HL-60 (cell line): ENCODE data around the gene HSD17B4.

Experiments
- DNase-seq, 2 experiments: peaks; one replicate each; pipeline ENCODE4 v3.0.0-alpha.2; 2010 to 2020; ENCODE audit warnings: low read depth in 1 of 2, low spot score in 1 of 2
- H3K27ac ChIP-seq: fragments of 250-450 bp; sonication (Bioruptor Pico); replicated peaks from 2 replicates; pipeline ENCODE4 v1.5.1; 2020; ENCODE audit warnings: mild to moderate bottlenecking, moderate library complexity
- H3K27me3 ChIP-seq: fragments of 250-450 bp; sonication (Bioruptor Pico); 2 replicates; pipeline ENCODE4 v1.5.1; 2021; ENCODE audit warnings: mild to moderate bottlenecking, moderate library complexity; ENCODE audit not compliant: insufficient read depth, poor library complexity, severe bottlenecking
- H3K4me3 ChIP-seq: replicated peaks from 2 replicates; pipeline ENCODE4 v1.5.1; 2011; ENCODE audit warnings: mild to moderate bottlenecking, control low read depth, low read length; ENCODE audit not compliant: insufficient read depth
- GABPA ChIP-seq: IDR thresholded peaks from 2 replicates; pipeline ENCODE4 v1.6.1; 2012; ENCODE audit warnings: low read depth
- POLR2AphosphoS5 ChIP-seq: IDR thresholded peaks from 2 replicates; pipeline ENCODE4 v1.6.1; 2012; ENCODE audit warnings: low read depth
- SPI1 ChIP-seq: IDR thresholded peaks from 2 replicates; pipeline ENCODE4 v1.6.1; 2012; ENCODE audit warnings: low read depth, mild to moderate bottlenecking, borderline replicate concordance
- TF ChIP-seq, protein P1 (sequence below): IDR thresholded peaks from one replicate; pipeline ENCODE4 v1.5.1; 2011; ENCODE audit warnings: low read length, control low read depth, inconsistent platforms; ENCODE audit not compliant: insufficient read depth
- TF ChIP-seq, protein P2 (sequence below): IDR thresholded peaks from 2 replicates; pipeline ENCODE4 v1.6.1; 2012; ENCODE audit warnings: low read depth; ENCODE audit not compliant: insufficient replicate concordance

Gene HSD17B4

DNA sequence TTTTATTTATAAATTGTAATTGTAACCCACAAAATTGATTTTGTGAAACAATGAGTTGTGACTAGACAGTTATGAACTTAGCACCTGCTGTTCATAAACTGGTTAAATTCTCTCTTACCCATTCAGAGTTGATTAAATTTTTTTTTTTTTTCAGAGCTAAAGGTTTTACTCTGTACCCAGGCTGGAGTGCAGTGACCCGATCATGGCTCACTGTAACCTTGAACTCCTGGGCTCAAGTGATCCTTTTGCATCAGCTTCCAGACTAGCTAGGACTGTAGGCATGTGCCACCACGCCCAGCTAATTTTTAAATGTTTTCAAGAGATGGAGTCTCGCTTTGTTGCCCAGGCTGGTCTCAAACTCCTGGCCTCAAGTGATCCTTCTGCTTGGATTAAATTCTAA lies 1.9 kb downstream of the HSD17B4 start:
- H3K27ac ChIP-seq: no peak overlapping the region
- DNase-seq: no peak
- H3K4me3 ChIP-seq: no peak overlapping the region
- H3K27me3 ChIP-seq: no peaks in the 10 kb centered on the region
- TF ChIP-seq SPI1: no peak

DNA sequence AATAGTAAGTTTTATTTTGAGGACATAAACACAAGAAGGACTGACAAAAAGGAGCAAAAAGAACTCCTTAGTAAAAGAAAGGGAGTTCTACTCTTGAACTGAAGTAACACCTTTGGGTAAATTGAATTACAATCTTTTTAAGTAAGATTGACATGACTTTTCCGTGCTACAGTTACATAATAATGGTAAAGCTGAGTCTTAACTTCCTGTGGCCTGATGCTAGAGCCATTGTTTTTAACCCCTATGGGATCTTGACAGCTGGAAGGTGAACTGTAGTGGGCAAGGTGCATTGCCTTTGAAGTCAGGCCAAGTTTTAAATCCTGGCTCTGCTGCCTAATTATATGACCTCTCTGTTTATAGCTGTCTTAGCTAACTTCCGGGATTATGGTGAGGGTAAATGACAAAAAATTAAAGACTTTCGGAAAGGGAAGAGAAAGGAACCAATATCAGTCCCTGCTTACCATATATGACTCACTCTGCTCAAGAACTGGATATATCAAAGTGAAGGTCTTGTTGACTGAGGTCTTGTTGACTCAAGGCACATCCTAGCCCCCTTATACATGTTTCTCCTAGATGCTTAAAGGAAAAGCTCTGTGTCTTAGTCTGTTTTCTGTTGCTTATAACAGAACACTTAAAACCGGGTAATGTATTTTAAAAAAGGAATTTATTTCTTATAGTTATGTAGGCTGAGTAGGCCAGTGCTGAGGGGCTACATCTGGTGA lies 6.8 kb downstream of the HSD17B4 start:
- no peak overlapping the region for H3K4me3 ChIP-seq
- TF ChIP-seq, protein P1, sequence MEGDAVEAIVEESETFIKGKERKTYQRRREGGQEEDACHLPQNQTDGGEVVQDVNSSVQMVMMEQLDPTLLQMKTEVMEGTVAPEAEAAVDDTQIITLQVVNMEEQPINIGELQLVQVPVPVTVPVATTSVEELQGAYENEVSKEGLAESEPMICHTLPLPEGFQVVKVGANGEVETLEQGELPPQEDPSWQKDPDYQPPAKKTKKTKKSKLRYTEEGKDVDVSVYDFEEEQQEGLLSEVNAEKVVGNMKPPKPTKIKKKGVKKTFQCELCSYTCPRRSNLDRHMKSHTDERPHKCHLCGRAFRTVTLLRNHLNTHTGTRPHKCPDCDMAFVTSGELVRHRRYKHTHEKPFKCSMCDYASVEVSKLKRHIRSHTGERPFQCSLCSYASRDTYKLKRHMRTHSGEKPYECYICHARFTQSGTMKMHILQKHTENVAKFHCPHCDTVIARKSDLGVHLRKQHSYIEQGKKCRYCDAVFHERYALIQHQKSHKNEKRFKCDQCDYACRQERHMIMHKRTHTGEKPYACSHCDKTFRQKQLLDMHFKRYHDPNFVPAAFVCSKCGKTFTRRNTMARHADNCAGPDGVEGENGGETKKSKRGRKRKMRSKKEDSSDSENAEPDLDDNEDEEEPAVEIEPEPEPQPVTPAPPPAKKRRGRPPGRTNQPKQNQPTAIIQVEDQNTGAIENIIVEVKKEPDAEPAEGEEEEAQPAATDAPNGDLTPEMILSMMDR: no peak
- no peak for TF ChIP-seq POLR2AphosphoS5
- TF ChIP-seq, protein P2, sequence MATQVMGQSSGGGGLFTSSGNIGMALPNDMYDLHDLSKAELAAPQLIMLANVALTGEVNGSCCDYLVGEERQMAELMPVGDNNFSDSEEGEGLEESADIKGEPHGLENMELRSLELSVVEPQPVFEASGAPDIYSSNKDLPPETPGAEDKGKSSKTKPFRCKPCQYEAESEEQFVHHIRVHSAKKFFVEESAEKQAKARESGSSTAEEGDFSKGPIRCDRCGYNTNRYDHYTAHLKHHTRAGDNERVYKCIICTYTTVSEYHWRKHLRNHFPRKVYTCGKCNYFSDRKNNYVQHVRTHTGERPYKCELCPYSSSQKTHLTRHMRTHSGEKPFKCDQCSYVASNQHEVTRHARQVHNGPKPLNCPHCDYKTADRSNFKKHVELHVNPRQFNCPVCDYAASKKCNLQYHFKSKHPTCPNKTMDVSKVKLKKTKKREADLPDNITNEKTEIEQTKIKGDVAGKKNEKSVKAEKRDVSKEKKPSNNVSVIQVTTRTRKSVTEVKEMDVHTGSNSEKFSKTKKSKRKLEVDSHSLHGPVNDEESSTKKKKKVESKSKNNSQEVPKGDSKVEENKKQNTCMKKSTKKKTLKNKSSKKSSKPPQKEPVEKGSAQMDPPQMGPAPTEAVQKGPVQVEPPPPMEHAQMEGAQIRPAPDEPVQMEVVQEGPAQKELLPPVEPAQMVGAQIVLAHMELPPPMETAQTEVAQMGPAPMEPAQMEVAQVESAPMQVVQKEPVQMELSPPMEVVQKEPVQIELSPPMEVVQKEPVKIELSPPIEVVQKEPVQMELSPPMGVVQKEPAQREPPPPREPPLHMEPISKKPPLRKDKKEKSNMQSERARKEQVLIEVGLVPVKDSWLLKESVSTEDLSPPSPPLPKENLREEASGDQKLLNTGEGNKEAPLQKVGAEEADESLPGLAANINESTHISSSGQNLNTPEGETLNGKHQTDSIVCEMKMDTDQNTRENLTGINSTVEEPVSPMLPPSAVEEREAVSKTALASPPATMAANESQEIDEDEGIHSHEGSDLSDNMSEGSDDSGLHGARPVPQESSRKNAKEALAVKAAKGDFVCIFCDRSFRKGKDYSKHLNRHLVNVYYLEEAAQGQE: no peak
- no peak for TF ChIP-seq SPI1
- no peak for TF ChIP-seq GABPA

DNA sequence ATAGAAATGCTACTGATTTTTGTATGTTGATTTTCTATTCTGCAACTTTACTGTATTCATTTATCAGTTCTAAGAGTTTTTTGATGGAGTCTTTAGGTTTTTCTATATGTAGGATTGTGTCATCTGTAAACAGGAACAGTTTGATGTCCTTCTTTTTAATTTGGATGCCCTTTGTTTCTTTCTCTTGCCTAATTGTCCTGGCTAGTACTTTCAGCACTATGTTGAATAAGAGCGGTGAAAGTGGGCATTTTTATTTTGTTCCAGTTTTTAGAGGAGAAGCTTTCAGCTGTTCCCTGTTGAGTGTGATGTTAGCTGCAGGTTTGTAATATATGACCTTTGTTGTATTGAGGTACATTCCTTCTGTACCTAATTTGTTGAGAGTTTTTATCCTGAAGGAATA lies 13.3 kb downstream of the HSD17B4 start:
- no peak for DNase-seq
- Histone ChIP-seq H3K27ac (no peak overlapping the region), H3K4me3 (no peak overlapping the region), H3K27me3 (no peaks in the 10 kb centered on the region)
- TF ChIP-seq GABPA (no peak), POLR2AphosphoS5 (no peak), SPI1 (no peak)
- TF ChIP-seq, protein P1: no peak
- TF ChIP-seq, protein P2: no peak

More for the DNA sequence above, 6.8 kb downstream of the HSD17B4 start:
- H3K27ac ChIP-seq: no peak overlapping the region
- no peak for DNase-seq
- no peaks in the 10 kb centered on the region for H3K27me3 ChIP-seq

DNA sequence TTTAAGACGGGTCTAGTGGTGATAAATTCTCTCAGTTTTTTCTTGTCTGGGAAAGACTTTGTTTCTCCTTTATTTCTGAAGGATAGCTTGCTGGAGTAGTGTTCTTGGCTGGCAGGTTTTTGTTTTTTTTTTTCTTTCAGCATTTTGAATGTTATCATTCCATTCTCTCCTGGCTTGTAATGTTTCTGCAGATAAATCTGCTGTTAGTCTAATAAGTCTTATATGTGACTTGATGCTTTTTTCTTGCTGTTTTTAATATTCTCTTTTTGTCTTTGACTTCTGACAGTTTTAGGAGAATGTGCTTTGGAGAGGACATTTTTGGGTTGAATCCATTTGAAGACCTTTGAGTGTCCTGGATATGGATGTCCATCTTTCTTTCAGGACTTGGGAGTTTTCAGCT lies 16.0 kb downstream of the HSD17B4 start:
- Histone ChIP-seq H3K4me3 (no peak overlapping the region), H3K27me3 (no peaks in the 10 kb centered on the region), H3K27ac (no peak overlapping the region)
- DNase-seq: no peak
- no peak for TF ChIP-seq GABPA
